HepG2 (cell line): ENCODE data around the gene OR1F1. TPM values are rescaled to one million over a fixed set of nuclear protein-coding genes. Genes with fewer than 3 reads are reported as not detected.

Experiments used
- ARID4A ChIP-seq: sonication (generic); formaldehyde crosslinking; IDR thresholded peaks from 2 replicates; pipeline ENCODE4 v1.5.0; 2020; ENCODE audit warnings: mild to moderate bottlenecking, missing genetic modification reagents, borderline replicate concordance
- FOSL2 ChIP-seq: sonication (generic); formaldehyde crosslinking; IDR thresholded peaks from 2 replicates; pipeline ENCODE4 v1.4.0; 2020; ENCODE audit warnings: missing genetic modification reagents
- HBP1 ChIP-seq: IDR thresholded peaks from 2 replicates; pipeline ENCODE4 v1.6.1; 2016; ENCODE audit warnings: low read depth, control low read depth
- HCFC1 ChIP-seq: fragments of 150-350 bp; IDR thresholded peaks from 2 replicates; pipeline ENCODE4 v1.6.1; 2014; ENCODE audit warnings: low read depth, low read length
- HMG20B ChIP-seq: conservative IDR thresholded peaks from 2 replicates; pipeline ENCODE4 v1.6.1; 2016; ENCODE audit warnings: missing genetic modification reagents, missing compliant biosample characterization
- NR0B2 ChIP-seq: sonication (generic); formaldehyde crosslinking; IDR thresholded peaks from 2 replicates; pipeline ENCODE4 v1.4.0; 2020; ENCODE audit warnings: mild to moderate bottlenecking, missing genetic modification reagents
- SALL2 ChIP-seq: sonication (generic); formaldehyde crosslinking; IDR thresholded peaks from 2 replicates; pipeline ENCODE4 v1.8.1; 2023; ENCODE audit warnings: mild to moderate bottlenecking, missing genetic modification reagents, inconsistent platforms
- SP4 ChIP-seq: sonication (generic); formaldehyde crosslinking; IDR thresholded peaks from 2 replicates; pipeline ENCODE4 v1.8.1; 2023; ENCODE audit warnings: mild to moderate bottlenecking, missing genetic modification reagents
- ZMAT3 ChIP-seq: sonication (generic); formaldehyde crosslinking; conservative IDR thresholded peaks from 2 replicates; pipeline ENCODE4 v1.7.0; 2021; ENCODE audit warnings: missing genetic modification reagents
- ZNF24 ChIP-seq: fragments of 450-650 bp; IDR thresholded peaks from 2 replicates; pipeline ENCODE4 v1.6.1; 2017; ENCODE audit warnings: antibody characterized with exemption, mild to moderate bottlenecking
- ZNF446 ChIP-seq: sonication (generic); formaldehyde crosslinking; IDR thresholded peaks from 2 replicates; pipeline ENCODE4 v1.5.0; 2020; ENCODE audit warnings: mild to moderate bottlenecking, missing genetic modification reagents
- ZNF496 ChIP-seq: sonication (generic); formaldehyde crosslinking; IDR thresholded peaks from 2 replicates; pipeline ENCODE4 v1.8.1; 2023; ENCODE audit warnings: mild to moderate bottlenecking, moderate library complexity, missing genetic modification reagents; ENCODE audit not compliant: insufficient replicate concordance
- polyA plus RNA-seq, 8 experiments: library from polyadenylated mRNA; depleted of rRNA in 3 of 8; stranded (reverse) in 7 of 8; unstranded in 1 of 8; fragments of >200 nt; fragmentation: Illumina TruSeq in 4 of 8; extraction: Trizol in 4 of 8; gene quantifications; 2 replicates each; pipeline versions ENCODE4 v1.2.1 to v1.2.3, GENCODE V29; 2011 to 2016; ENCODE audit warnings: low read depth in 4 of 8, missing spikeins in 1 of 8, mixed read lengths in 1 of 8; ENCODE audit not compliant: insufficient read depth in 1 of 8
- total RNA-seq, 5 experiments: library from RNA; depleted of rRNA; stranded (reverse); fragments of >200 nt; fragmentation: Illumina TruSeq; extraction: Trizol; gene quantifications; 2 replicates each; pipeline ENCODE4 v1.2.3, GENCODE V29; 2016; ENCODE audit warnings: low read depth in 1 of 5
- TF ChIP-seq, protein P1 (sequence below), 2 experiments: fragments of 450-650 bp in 1 of 2; sonication (generic) in 1 of 2; formaldehyde crosslinking in 1 of 2; IDR thresholded peaks; 2 replicates each; pipeline versions ENCODE4 v1.6.1 to v1.8.0; 2016 to 2022; ENCODE audit warnings: antibody characterized with exemption in 1 of 2, mild to moderate bottlenecking in 1 of 2, missing genetic modification reagents in 1 of 2

The OR1F1 gene
- total and polyA plus RNA-seq, 2 of the 13 experiments (the other 11 are each of a cell fraction or from before 2014, with no cell fraction given) = 0.90 TPM; not detected in 1

DNA sequence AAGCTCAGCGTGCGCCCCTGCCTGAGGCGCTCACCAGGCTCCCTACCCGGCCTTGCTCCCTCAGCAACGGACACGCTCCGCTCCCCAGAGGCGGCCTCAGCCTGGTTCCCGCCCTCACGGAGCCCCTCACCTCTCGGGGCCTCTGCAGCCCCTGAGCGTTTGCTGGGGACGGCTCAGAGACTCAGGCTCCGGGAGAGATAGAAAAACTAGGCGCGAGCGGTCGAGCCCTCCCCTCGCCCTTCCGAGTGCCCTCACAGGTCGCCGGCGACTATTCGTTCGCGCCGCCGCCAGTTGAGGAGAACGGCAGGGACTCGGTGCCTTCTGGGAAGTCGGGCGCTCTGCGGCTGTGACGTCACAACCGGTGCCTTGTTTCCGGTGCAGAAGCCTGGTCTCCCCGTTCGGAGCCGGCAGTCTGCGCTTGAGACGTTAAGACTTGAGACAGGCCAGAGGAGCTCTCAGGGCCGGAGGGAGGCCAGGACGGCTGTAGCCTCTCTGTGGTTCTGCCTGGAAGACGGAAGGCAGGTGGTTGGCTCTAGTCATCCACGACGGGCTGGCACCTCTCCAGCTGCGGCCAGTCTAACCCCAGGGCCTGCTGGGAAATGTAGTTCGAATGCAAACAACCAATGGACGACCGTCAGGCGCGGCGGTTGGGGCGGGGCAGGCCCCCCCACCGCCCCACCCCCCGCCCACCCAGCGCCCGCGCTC is 47.0 kb downstream of the OR1F1 start, which contains the start of gene ZNF200 (continued):
- TF ChIP-seq ZNF496 (CRISPR knock-in tag) (no peak), HCFC1 (peak; percentile 79), HBP1 (0 out of 2 replicates have a peak, but pooled peaks have one; percentile 38), SP4 (CRISPR knock-in tag) (peak; percentile 70), NR0B2 (CRISPR knock-in tag) (peak; percentile 33; the same call in 1 of the 2 replicates), ZMAT3 (CRISPR knock-in tag) (peak; percentile 91), HMG20B (CRISPR knock-in tag) (no peak), FOSL2 (peak; percentile 44), ZNF446 (CRISPR knock-in tag) (no peak), SALL2 (CRISPR knock-in tag) (0 out of 2 replicates have a peak, but pooled peaks have one; percentile 21), ARID4A (CRISPR knock-in tag) (peak; percentile 95), ZNF24 (no peak)
- TF ChIP-seq, protein P1, sequence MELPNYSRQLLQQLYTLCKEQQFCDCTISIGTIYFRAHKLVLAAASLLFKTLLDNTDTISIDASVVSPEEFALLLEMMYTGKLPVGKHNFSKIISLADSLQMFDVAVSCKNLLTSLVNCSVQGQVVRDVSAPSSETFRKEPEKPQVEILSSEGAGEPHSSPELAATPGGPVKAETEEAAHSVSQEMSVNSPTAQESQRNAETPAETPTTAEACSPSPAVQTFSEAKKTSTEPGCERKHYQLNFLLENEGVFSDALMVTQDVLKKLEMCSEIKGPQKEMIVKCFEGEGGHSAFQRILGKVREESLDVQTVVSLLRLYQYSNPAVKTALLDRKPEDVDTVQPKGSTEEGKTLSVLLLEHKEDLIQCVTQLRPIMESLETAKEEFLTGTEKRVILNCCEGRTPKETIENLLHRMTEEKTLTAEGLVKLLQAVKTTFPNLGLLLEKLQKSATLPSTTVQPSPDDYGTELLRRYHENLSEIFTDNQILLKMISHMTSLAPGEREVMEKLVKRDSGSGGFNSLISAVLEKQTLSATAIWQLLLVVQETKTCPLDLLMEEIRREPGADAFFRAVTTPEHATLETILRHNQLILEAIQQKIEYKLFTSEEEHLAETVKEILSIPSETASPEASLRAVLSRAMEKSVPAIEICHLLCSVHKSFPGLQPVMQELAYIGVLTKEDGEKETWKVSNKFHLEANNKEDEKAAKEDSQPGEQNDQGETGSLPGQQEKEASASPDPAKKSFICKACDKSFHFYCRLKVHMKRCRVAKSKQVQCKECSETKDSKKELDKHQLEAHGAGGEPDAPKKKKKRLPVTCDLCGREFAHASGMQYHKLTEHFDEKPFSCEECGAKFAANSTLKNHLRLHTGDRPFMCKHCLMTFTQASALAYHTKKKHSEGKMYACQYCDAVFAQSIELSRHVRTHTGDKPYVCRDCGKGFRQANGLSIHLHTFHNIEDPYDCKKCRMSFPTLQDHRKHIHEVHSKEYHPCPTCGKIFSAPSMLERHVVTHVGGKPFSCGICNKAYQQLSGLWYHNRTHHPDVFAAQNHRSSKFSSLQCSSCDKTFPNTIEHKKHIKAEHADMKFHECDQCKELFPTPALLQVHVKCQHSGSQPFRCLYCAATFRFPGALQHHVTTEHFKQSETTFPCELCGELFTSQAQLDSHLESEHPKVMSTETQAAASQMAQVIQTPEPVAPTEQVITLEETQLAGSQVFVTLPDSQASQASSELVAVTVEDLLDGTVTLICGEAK (IDR thresholded peaks at IDR 0.05) = peak; percentile 48
- TF ChIP-seq, protein P1 (CRISPR knock-in tag; IDR thresholded peaks at IDR 0.05) = peak; percentile 41
